ENCODE measurements around the gene MCM10. TPM values are rescaled to one million over a fixed set of nuclear protein-coding genes. Genes with fewer than 3 reads are reported as not detected.

The MCM10 gene
- total and polyA plus RNA-seq, 2 experiments from 2014 or later = 38.2 to 43.0 TPM

DNA sequence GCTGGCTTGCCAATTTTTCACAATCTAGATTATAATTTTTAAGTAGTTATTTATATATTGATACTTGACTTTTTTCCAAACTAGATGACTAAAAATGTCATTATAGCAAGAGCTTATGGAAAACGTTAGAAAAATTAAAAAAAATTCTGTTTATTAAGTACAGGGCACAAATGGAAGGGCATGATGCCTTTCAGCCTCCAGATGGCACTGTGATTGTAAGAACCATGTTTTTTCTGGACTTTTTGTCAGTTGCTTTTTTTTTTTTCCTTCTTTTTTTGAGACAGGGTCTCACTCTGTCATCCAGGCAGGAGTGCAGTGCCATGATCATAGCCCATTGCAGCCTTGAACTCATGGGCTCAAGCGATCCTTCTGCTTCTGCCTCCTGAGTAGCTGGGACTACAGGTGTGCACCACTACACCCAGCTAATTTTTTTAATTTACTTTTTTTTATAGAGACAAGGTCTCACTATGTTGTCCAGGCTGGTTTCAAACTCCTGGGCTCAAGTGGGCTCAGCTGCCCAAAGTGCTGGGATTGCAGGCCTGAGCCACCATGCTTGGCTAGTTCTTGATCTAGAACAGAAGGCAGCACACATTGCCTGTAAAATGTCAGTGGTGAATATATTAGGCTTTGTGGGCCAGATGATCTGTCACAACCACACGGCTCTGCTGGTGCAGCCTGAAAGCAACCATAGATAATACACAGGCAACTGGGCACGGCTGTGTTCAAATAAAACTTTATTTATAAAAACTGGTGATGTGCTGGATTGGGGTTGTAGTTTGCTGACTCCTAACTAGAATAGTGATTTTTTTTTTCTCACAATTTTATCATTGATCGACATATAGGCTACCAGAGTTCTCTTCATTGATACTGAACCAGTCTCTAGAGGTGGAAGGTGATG is 45.4 kb downstream of the MCM10 start:
- peaks cover 93% of the 10 kb centered on the region for H3K36me3 Mint-ChIP-seq (ENCODE audit: low read depth)
- no peaks in the 10 kb centered on the region for H3K9me2 ChIP-seq (ENCODE audit: insufficient read depth)
- H3F3A ChIP-seq (replicated peaks; ENCODE audit: low read depth) = 0 out of 2 replicates have a peak, but pooled peaks cover 13% of the 10 kb centered on the region
- no peak overlapping the region for H3K4me3 Mint-ChIP-seq
- no peak for ATAC-seq
- no peaks in the 10 kb centered on the region for H3K27me3 ChIP-seq (ENCODE audit: insufficient read depth)
- peaks cover 1% of the 10 kb centered on the region for H3K27me3 Mint-ChIP-seq (ENCODE audit: insufficient read depth, low read depth, poor library complexity)
- peaks cover 51% of the 10 kb centered on the region for H3K36me3 ChIP-seq (ENCODE audit: insufficient read depth)
- H2AFZ ChIP-seq = no peak overlapping the region
- H4K20me1 ChIP-seq (replicated peaks; ENCODE audit: insufficient read depth) = peaks cover 10% of the 10 kb centered on the region
- H3K4me1 Mint-ChIP-seq = peaks cover 9% of the 10 kb centered on the region; the same call in 2 of the 3 replicates
- TF ChIP-seq EZH2phosphoT487 (IDR thresholded peaks at IDR 0.05; ENCODE audit: unreplicated experiment) = no peak
- TF ChIP-seq, protein P1, sequence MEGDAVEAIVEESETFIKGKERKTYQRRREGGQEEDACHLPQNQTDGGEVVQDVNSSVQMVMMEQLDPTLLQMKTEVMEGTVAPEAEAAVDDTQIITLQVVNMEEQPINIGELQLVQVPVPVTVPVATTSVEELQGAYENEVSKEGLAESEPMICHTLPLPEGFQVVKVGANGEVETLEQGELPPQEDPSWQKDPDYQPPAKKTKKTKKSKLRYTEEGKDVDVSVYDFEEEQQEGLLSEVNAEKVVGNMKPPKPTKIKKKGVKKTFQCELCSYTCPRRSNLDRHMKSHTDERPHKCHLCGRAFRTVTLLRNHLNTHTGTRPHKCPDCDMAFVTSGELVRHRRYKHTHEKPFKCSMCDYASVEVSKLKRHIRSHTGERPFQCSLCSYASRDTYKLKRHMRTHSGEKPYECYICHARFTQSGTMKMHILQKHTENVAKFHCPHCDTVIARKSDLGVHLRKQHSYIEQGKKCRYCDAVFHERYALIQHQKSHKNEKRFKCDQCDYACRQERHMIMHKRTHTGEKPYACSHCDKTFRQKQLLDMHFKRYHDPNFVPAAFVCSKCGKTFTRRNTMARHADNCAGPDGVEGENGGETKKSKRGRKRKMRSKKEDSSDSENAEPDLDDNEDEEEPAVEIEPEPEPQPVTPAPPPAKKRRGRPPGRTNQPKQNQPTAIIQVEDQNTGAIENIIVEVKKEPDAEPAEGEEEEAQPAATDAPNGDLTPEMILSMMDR (conservative IDR thresholded peaks at IDR 0.05; ENCODE audit: low read depth in 2 of 2) = peak; percentile 66 to 72
- H3K27ac ChIP-seq (ENCODE audit: low read depth) = no peak overlapping the region
- DNase-seq (ENCODE audit: low spot score) = peak; percentile 58
- H3K79me2 ChIP-seq (replicated peaks; ENCODE audit: insufficient read depth) = no peaks in the 10 kb centered on the region
- 0 out of 3 replicates have a peak, but pooled peaks cover 2% of the 10 kb centered on the region for H3K9me3 Mint-ChIP-seq
- H3K27ac Mint-ChIP-seq = no peak overlapping the region
- H3K4me2 ChIP-seq = no peak overlapping the region
- no peak overlapping the region for H3K4me3 ChIP-seq
- H3K4me1 ChIP-seq (ENCODE audit: insufficient read depth) = no peaks in the 10 kb centered on the region; the same call in 1 of the 2 replicates

DNA sequence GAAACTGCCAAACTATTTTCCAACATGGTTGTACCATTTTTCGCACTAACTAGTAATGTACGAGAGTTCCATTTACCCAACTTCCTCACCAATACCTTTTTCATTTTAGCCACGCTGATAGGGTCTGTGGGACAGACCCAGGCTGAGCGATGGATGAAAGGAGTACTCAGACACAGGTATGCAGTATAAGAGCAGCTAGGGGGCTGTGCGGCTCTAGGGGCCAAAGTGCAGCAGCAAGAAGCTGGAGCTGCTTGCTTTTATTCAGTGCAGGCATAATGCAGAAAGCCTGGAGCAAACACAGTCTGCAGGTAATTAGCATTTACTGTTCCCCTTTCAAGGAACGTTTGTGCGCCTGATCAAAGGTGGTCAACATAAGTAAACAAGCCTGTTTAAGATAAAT is 51.8 kb downstream of the MCM10 start:
- no peak overlapping the region for H3K27ac ChIP-seq (ENCODE audit: low read depth)
- H3K27me3 ChIP-seq (ENCODE audit: insufficient read depth) = no peaks in the 10 kb centered on the region
- peaks cover 6% of the 10 kb centered on the region for H3K4me1 Mint-ChIP-seq
- no peak overlapping the region for H2AFZ ChIP-seq
- H3K36me3 Mint-ChIP-seq (ENCODE audit: low read depth) = peaks cover 85% of the 10 kb centered on the region
- H3K9me3 Mint-ChIP-seq = peaks cover 36% of the 10 kb centered on the region
- H3K79me2 ChIP-seq (replicated peaks; ENCODE audit: insufficient read depth) = no peaks in the 10 kb centered on the region
- H4K20me1 ChIP-seq (replicated peaks; ENCODE audit: insufficient read depth) = no peaks in the 10 kb centered on the region; the same call in 1 of the 2 replicates
- peaks cover 30% of the 10 kb centered on the region for H3K36me3 ChIP-seq (ENCODE audit: insufficient read depth)
- H3K27ac Mint-ChIP-seq = no peak overlapping the region
- H3K9me2 ChIP-seq (ENCODE audit: insufficient read depth) = no peaks in the 10 kb centered on the region
- no peak overlapping the region for H3K4me2 ChIP-seq
- H3K4me3 Mint-ChIP-seq = no peak overlapping the region
- H3K4me3 ChIP-seq = no peak overlapping the region
- no peaks in the 10 kb centered on the region; the same call in 1 of the 2 replicates for H3K4me1 ChIP-seq (ENCODE audit: insufficient read depth)
- ATAC-seq (peak; percentile 51), DNase-seq (ENCODE audit: low spot score) (peak; percentile 31)
- peaks cover 1% of the 10 kb centered on the region for H3K27me3 Mint-ChIP-seq (ENCODE audit: insufficient read depth, low read depth, poor library complexity)
- peaks cover 11% of the 10 kb centered on the region; the same call in 1 of the 2 replicates for H3F3A ChIP-seq (replicated peaks; ENCODE audit: low read depth)
- TF ChIP-seq, protein P2, sequence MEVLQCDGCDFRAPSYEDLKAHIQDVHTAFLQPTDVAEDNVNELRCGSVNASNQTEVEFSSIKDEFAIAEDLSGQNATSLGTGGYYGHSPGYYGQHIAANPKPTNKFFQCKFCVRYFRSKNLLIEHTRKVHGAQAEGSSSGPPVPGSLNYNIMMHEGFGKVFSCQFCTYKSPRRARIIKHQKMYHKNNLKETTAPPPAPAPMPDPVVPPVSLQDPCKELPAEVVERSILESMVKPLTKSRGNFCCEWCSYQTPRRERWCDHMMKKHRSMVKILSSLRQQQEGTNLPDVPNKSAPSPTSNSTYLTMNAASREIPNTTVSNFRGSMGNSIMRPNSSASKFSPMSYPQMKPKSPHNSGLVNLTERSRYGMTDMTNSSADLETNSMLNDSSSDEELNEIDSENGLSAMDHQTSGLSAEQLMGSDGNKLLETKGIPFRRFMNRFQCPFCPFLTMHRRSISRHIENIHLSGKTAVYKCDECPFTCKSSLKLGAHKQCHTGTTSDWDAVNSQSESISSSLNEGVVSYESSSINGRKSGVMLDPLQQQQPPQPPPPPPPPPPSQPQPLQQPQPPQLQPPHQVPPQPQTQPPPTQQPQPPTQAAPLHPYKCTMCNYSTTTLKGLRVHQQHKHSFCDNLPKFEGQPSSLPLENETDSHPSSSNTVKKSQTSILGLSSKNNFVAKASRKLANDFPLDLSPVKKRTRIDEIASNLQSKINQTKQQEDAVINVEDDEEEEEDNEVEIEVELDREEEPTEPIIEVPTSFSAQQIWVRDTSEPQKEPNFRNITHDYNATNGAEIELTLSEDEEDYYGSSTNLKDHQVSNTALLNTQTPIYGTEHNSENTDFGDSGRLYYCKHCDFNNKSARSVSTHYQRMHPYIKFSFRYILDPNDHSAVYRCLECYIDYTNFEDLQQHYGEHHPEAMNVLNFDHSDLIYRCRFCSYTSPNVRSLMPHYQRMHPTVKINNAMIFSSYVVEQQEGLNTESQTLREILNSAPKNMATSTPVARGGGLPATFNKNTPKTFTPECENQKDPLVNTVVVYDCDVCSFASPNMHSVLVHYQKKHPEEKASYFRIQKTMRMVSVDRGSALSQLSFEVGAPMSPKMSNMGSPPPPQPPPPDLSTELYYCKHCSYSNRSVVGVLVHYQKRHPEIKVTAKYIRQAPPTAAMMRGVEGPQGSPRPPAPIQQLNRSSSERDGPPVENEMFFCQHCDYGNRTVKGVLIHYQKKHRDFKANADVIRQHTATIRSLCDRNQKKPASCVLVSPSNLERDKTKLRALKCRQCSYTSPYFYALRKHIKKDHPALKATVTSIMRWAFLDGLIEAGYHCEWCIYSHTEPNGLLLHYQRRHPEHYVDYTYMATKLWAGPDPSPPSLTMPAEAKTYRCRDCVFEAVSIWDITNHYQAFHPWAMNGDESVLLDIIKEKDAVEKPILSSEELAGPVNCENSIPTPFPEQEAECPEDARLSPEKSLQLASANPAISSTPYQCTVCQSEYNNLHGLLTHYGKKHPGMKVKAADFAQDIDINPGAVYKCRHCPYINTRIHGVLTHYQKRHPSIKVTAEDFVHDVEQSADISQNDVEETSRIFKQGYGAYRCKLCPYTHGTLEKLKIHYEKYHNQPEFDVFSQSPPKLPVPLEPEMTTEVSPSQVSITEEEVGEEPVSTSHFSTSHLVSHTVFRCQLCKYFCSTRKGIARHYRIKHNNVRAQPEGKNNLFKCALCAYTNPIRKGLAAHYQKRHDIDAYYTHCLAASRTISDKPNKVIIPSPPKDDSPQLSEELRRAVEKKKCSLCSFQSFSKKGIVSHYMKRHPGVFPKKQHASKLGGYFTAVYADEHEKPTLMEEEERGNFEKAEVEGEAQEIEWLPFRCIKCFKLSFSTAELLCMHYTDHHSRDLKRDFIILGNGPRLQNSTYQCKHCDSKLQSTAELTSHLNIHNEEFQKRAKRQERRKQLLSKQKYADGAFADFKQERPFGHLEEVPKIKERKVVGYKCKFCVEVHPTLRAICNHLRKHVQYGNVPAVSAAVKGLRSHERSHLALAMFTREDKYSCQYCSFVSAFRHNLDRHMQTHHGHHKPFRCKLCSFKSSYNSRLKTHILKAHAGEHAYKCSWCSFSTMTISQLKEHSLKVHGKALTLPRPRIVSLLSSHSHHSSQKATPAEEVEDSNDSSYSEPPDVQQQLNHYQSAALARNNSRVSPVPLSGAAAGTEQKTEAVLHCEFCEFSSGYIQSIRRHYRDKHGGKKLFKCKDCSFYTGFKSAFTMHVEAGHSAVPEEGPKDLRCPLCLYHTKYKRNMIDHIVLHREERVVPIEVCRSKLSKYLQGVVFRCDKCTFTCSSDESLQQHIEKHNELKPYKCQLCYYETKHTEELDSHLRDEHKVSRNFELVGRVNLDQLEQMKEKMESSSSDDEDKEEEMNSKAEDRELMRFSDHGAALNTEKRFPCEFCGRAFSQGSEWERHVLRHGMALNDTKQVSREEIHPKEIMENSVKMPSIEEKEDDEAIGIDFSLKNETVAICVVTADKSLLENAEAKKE (CRISPR knock-in tag; IDR thresholded peaks at IDR 0.05) = no peak
- no peak for TF ChIP-seq STAT1 (IDR thresholded peaks at IDR 0.05; ENCODE audit: unreplicated experiment)
- TF ChIP-seq EZH2 (IDR thresholded peaks at IDR 0.05; ENCODE audit: low read depth, unreplicated experiment) = no peak
- no peak for TF ChIP-seq EZH2phosphoT487 (IDR thresholded peaks at IDR 0.05; ENCODE audit: unreplicated experiment)
- TF ChIP-seq JUNB (IDR thresholded peaks at IDR 0.05; ENCODE audit: unreplicated experiment) = no peak
- TF ChIP-seq, protein P3, sequence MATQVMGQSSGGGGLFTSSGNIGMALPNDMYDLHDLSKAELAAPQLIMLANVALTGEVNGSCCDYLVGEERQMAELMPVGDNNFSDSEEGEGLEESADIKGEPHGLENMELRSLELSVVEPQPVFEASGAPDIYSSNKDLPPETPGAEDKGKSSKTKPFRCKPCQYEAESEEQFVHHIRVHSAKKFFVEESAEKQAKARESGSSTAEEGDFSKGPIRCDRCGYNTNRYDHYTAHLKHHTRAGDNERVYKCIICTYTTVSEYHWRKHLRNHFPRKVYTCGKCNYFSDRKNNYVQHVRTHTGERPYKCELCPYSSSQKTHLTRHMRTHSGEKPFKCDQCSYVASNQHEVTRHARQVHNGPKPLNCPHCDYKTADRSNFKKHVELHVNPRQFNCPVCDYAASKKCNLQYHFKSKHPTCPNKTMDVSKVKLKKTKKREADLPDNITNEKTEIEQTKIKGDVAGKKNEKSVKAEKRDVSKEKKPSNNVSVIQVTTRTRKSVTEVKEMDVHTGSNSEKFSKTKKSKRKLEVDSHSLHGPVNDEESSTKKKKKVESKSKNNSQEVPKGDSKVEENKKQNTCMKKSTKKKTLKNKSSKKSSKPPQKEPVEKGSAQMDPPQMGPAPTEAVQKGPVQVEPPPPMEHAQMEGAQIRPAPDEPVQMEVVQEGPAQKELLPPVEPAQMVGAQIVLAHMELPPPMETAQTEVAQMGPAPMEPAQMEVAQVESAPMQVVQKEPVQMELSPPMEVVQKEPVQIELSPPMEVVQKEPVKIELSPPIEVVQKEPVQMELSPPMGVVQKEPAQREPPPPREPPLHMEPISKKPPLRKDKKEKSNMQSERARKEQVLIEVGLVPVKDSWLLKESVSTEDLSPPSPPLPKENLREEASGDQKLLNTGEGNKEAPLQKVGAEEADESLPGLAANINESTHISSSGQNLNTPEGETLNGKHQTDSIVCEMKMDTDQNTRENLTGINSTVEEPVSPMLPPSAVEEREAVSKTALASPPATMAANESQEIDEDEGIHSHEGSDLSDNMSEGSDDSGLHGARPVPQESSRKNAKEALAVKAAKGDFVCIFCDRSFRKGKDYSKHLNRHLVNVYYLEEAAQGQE (IDR thresholded peaks at IDR 0.05; ENCODE audit: unreplicated experiment) = no peak

All from GM23338 (cell line).